ENCODE results near the gene C17orf114.

C17orf114 gene

DNA sequence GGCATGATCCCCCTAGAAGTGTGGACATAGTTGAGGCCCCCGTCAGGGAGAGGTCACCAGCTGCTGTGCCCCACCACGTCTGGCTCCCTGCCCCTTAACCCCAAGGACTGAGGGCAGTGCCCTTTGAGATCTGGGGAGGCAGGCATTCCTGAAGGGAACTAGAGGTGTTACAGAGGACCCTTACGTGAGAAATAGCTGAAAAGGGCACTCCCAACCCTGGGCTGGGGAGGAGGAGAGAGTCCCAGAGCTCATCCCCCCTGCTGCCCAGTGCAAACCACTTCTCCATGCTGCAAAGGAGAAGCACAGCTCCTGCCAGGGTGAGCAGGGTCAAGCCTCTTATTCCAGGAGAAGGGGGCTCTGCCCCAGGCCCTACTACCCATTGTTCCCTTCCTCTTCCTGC is 20.7 kb upstream of the C17orf114 start:
- no peak for DNase-seq

DNA sequence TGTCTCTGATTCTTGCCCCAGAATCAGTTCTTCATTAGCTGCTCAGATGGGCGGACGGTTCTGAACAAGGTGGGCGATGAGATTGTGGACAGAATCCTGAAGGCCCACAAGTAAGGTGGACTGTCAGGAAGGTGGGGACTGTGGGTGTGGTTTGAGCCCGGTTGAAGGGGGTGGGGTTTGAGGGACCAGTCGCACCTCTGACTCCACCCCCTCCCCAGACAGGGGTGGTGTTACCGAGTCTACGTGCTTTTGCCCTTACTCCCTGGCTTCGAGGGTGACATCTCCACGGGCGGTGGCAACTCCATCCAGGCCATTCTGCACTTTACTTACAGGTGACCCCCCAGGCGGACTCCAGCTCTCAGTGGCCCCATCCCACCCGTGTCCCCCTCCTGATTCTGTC is 16.1 kb upstream of the C17orf114 start:
- DNase-seq: no peak

DNA sequence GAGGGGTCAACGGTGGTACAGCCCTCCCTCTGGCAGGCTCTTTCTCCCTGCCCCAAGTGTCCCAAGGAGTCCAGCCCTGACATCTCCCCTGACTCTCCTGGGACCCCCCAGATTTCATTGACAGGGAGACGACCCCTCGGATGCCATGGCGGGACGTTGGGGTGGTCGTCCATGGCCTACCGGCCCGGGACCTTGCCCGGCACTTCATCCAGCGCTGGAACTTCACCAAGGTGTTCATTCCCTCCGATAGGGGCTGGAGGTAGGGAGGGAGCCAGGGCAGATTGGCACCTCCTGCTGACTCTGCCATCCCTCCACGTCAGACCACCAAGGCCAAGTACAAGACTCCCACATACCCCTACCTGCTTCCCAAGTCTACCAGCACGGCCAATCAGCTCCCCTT is 14.7 kb upstream of the C17orf114 start:
- no peak for DNase-seq

DNA sequence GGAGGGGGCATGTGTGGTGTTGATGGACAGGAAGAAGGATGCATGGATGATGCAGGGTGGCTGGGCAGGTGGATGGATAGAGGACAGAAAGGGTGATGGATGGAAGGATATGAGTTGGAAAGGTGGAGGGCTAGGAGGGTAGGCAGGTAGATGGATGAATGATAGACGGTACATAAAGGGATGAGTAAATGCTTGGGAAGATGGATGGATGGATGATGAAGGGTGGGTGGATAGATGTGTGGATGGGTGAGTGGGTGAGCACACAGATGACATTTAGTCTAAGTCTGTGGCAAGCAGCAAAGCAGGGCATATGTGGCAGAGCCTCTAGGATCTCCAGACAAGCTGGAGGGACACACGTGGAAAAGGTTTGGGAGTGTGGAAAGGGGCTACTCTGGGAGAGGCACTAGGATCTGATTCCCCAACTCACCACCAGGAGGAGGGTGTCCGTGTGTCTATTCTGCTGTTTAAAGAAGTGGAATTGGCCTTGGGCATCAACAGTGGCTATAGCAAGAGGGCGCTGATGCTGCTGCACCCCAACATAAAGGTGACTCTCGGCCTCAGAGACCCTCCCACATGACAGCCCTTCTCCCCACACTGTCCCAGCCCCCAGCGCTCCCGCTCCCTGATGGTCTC is 13.0 kb upstream of the C17orf114 start:
- DNase-seq: peak in 1 of 2 donors; percentile 10

DNA sequence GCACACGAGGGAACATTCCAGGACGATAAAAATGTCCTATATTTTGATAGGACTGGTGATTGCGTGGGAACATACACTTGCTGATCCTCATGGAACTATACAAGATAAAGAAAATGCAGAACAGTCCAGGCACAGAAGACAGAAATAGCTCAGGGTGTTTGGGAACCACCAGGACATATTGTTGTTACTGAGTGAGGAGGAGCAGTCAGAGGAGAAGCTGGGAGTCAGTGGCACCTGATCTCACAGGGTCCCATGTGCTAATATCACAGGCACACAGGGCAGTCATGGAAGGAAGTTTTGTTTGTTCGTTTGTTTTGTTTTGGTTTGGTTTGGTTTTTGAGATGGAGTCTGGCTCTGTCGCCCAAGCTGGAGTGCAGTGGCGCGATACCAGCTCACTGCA is 10.6 kb upstream of the C17orf114 start:
- DNase-seq: no peak

DNA sequence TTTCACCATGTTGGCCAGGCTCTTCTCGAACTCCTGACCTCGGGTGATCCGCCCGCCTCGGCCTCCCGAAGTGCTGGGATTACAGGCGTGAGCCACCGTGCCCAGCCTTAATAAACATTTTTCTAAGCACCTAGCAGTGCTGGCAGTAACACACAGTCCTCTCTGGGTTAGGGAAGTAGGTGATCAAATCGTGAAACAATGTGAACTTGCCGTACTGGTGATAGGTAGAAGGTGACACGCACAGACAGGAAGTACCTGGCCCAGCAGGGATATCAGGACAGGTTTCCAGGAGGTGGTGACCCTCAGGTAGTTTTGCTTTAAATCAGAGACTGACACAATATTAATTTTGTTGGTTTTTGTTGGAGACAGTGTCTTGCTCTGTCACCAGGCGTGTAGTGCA is 9.3 kb upstream of the C17orf114 start:
- DNase-seq: no peak

DNA sequence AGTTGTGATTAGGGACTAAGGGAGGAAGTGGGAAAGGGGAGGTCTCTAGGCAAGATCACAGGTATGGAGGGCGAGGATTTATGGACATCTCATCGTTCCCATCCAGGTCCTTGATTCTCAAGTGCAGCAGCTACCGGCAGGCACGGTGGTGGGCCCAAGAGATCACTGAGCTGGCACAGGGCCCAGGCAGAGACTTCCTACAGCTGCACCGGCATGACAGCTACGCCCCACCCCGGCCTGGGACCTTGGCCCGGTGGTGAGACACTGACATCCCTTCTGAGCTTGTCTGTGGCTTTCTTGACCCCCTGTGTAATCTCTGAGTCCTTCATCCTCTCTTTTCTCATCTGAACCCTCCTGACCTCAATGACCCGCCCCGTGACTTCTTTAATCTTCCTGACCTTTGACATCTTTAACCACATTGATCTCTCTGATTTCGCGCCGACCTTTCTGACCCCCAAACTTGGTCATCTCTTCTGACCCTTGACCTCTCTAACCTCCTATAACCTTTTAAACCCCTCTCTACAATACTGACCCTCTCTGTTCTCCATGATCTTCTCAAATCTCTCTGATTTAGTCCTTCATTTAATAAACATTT is 8.7 kb upstream of the C17orf114 start:
- no peak for DNase-seq

DNA sequence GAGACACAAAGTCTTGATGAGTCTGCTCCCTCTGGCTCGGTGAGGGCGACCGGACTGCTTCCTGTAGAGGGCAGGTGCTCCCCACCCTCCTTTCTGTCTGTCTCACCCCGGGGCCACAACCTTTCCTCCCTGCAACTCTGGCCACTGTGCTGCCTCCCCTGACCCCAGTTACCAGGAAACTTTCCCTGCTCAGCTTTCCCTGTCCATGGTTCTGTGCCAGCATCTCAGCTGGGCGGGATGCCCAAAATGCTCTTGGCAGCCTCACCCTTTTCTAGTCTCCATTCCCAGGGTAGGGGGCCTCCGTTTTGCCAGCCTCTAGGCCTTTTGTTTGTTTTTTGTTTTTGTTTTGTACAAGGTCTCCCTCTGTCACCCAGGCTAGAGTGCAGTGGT is 6.2 kb upstream of the C17orf114 start:
- no peak for DNase-seq

DNA sequence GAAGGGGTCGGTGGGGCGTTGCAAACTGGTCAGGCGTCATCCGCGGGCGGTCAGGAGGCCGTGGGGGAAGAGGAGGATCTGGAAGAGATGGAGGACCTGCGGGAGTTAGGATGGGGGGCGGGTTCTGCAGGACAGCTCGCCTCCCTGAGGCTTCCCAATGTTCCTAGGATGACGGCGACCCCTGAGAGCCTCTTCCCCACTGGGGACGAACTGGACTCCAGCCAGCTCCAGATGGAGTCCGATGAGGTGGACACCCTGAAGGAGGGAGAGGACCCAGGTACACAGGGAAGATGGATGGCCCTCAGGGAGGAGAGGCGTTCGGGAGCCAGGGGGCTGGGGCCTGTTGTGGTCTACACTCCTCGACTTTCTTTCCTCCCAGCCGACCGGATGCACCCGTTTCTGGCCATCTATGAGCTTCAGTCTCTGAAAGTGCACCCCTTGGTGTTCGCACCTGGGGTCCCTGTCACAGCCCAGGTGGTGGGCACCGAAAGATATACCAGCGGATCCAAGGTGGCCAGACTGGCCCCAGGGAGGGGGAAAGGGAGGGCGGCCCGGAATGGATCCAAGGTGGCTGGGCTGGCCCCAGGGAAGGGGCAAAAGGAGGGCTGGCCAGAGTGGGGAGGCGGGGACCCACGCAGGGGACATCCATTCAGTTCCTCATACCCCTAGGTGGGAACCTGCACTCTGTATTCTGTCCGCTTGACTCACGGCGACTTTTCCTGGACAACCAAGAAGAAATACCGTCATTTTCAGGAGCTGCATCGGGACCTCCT is 5.7 kb upstream of the C17orf114 start:
- DNase-seq: no peak

DNA sequence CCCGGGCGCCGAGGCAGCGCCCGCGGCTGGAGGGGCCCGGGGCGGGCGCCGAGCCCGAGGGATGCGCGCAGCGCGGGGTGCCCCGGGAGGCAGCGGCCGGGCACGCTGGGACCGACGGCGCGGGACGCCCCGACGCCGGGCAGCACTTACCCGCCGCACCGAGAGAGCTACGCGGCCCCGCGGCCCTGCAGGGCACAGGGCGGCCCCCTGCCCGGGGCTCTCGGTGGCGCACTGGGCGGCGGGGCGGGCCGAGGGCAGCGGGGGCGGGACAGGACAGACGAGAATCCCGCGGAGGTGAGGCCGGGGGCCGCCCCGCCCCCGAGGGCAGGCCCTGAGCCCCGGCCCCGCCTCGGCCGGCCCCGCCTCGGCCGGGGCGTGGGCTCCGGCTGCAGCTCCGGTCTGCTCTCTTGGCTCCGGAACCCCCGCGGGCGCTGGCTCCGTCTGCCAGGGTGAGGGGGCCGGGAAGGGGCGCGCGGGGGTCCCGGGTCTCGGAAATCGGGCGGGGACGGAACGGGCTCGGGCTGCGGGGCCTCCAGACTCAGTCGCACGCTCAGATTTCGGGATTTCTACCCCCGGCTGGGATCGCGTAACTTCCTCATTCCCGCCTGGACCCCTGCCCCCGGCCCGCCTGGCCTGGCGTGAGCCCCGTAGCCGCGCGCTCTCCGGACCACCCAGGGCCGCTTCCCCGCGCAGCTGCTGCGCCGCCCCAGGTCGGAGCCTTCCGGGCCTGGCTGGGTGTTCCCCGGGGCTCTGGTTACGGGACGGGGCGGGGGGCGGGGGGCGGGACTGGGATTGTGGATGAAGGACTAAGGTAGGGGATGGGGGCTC is 4.9 kb upstream of the C17orf114 start, which contains the start of gene PLD2:
Gene PLD2 (plus strand): TSS at position 376 of the 828 bp plus-strand sequence. CDS start 621 bp downstream, outside the sequence.
- peak; percentile 78 to 91 for DNase-seq

DNA sequence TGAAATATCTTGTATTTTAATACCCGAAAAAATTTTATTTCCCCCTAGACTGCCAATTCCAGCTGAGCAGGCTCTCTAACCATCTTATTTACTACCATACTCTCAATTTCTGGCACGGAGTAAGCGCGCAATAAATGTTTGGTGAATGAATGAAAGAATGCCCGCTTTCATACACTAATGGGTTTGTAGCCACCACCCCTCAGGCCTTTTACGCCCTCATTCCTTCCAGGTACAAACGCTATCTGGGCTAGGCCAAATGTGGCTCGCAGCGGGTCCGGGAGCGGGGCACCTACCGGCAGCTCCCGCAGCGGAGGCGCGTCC is 4.3 kb upstream of the C17orf114 start:
- no peak for DNase-seq

DNA sequence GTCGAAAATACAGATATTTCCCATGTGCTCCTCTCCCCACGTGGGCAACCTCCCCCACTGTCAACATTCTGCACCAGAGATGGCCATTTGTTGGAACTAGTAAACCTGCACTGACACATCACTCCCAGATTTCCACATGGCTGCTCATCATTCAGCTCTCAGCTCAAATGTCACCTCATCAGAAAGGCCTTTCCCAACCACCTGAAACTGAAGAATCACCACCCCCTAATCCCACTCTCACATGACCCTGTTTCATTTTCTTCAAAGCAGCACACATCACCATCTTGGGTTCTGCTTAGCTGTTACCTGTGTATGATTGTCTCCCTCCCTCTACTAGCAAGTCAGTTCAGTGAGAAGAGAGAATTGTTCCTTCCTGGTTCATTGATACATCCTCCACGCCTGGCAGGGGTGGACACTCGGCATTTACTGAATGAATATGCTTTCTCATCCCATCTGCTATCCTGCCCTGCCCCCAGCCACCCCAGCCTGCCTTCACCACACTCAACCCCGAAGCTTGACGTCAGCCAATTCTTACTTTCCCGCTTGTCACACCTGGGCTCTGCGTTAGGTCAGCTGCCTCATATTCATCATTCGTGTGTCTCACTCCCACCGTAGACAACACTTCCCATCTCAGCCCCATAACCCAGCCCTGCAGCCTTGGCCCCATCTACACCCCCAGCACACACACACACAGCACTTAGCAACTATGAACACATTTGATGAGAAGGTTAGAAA is 1.5 kb downstream of the C17orf114 start:
- no peak for DNase-seq

DNA sequence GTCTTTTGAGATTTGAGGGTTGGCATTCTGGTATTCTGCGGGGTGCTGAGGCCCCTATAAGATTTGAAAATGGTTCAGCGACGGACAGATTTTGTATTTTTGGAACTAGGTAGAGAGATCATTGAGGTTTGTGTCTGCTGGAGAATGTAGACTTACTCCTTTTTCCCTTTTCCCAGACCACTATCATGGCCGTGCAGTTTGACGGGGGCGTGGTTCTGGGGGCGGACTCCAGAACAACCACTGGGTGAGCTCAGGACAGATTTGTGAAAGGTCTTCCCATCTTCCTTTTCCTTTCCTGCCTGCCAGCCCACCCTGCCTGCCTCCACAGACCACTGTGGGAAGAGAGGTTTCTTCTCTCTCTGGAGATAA is 5.6 kb downstream of the C17orf114 start:
- DNase-seq: peak; percentile 28 to 59

DNA sequence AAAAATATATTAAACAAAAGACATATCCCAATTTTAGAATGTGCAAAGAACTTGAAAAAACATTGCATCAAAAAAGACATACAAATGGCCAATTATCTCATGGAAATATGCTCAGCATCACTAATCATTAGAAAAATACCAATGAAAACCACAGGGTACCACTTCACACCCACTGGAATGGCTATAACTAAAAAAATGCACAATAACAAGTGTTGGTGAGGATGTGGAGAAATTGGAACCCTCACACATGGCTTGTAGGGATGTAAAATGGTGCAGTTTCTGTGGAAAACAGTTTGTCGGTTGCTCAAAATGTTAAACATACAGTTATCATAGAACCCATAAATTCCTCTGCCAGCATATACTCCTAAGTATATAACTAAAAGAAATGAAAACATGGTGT is 7.0 kb downstream of the C17orf114 start:
- DNase-seq: no peak

DNA sequence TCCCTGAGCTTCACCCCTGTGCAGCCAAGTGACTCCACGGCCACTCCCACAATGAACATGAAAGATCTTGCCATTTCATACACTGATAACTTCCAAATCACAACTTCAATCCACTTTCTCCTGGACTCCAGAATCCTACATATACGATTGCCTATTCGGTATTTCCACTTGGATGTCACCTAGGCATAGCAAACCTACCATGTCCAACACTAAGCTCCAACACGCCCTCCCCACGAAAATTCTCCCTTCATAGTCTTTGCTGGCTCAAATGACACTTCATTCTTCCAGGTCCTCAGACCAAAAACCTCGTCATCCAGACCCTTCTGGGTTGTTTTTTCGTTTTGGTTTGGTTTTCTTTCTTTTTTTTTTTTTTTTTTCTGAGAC is 11.4 kb downstream of the C17orf114 start:
- DNase-seq: no peak

DNA sequence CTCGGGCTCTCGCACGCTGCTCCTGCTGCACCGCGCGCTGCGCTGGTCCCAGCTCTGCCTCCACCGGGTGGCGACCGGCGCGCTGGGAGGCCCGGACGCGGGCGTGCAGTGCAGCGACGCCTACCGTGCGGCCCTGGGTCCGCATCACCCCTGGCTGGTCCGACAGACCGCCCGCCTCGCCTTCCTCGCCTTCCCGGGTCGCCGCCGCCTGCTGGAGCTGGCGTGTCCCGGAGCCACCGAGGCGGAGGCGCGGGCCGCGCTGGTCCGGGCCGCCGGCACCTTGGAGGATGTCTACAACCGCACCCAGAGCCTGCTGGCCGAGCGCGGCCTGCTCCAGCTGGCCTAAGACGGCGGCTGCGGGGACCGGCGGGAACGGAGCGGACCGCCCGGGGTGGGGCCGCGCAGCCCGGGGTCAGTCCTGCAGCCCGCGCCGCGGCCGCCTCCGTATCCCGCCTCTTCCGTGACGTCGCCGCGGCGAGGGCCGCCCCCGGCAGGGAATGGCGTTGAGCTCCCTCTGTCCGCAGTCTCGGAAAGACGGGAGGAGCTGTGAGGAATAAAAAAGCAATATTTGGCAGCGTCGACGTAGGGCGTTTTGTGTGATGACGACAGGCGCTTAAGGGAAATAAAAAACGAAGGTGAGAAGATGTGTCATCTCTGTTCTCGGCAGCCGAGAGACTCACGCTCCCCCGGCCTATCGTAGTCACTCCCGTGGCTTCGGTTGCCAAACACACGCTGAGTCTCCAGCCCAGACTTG is 12.0 kb downstream of the C17orf114 start:
- peak; percentile 82 to 86 for DNase-seq

DNA sequence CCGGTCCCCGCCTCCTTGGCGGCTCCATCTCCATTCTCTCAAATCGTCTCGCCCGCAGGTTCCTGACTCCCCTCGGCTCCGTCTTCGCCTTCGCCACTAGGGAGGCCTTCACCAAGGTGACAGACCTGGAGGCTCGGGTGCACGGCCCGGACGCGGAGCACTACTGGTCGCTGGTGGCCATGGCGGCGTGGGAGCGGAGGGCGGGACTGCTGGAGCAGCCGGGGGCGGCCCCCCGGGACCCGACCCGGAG is 12.5 kb downstream of the C17orf114 start:
- no peak for DNase-seq

DNA sequence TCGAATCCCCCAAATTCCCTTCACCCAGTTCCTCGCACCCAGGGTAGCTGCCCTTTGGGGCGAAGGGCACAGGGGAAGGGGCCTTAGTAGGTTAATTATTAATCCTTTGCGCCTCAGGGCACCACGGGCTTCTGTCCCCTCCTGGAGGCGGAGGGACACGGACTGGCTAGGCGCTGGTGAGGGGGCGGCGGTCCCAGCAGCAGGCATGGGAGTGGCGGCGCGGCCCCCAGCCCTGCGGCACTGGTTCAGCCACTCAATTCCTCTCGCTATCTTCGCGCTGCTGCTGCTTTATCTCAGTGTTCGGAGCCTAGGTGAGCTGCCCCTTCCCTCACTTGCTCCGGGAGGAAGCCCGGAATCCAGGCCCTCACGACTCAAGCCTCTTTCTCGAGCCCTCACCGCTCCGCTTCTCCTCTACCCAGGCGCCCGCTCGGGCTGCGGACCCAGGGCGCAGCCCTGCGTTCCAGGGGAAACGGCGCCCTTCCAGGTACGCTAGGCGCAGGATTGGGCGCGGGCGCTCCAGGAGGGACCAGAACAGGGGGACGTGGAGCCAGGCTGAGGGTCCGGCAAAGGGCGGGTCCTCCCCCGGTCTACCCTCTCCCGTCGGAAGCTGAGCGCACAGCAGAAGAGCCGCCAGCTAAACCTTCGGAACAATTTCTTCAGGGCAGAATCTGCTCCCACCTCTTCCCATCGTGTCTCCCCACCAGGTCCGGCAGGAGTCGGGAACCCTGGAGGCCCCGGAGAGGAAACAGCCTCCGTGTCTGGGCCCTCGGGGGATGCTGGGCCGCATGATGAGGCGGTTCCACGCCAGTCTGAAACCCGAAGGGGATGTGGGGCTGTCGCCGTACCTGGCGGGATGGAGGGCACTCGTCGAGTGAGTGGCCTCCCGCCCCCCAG is 13.1 kb downstream of the C17orf114 start, which contains the start of gene GLTPD2:
Gene GLTPD2 (plus strand): TSS at position 158 of the 894 bp plus-strand sequence. CDS start 48 bp downstream, at position 206.
- no peak for DNase-seq

DNA sequence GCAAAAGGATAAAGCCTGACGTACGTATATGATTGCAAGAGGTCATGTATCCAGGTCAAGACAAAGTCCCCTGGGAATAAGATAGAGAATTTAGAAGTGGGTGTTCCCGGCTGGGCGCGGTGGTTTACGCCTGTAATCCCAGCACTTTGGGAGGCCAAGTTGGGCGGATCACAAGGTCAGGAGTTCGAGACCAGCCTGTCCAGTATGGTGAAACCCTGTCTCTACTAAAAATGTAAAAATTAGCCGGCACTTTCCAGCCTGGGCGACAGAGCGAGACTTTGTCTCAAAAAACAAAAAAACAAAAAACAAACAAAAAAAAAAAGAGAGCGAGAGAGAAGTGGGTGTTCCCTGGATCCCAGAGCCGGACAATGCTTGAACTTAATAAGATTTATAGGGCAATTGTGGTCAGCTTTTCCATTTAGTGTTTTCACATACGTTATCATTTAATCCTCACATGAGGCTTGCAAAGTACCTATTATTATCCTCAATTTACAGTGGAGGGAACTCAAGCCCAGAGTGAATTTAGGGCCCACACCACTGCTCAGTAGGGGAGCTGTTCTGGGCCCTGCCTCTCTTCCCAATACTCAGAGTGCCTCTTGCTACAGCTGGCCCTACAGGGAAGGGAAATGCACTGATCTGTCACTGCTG is 13.8 kb downstream of the C17orf114 start:
- DNase-seq: no peak

DNA sequence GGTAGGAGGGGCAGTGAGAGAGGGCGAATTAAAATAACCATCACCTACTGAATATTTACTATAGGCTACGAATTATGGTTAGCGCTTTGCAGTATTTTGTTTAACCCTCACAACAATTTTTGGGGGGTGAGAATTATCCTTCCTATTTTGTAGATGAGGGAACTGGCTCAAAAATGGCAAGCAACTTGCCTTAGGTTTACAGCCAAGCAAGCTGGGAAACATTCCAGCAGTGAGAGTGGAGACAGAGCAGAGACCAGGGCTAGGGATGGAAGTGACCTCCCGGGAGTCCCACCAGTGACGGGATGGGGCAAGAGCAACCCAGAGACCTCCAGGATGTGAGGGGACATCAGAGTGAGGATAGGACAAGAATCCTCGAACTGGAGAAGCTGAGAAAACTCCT is 15.6 kb downstream of the C17orf114 start:
- no peak for DNase-seq

Measured in inflammatory macrophage (primary cell).